Loucy (cell line): Measurements from ENCODE around the gene CPVL.

Experiments used
- EZH2phosphoT487 ChIP-seq: fragments of 200-600 bp; IDR thresholded peaks from 2 replicates; pipeline ENCODE4 v1.6.1; 2018; ENCODE audit warnings: antibody characterized with exemption, mild to moderate bottlenecking, moderate library complexity, borderline replicate concordance
- TF ChIP-seq, protein P1 (sequence below): fragments of 200-600 bp; sonication (generic); conservative IDR thresholded peaks from 2 replicates; pipeline ENCODE4 v1.5.1; 2014; ENCODE audit warnings: mild to moderate bottlenecking, antibody characterized with exemption, low read length

DNA sequence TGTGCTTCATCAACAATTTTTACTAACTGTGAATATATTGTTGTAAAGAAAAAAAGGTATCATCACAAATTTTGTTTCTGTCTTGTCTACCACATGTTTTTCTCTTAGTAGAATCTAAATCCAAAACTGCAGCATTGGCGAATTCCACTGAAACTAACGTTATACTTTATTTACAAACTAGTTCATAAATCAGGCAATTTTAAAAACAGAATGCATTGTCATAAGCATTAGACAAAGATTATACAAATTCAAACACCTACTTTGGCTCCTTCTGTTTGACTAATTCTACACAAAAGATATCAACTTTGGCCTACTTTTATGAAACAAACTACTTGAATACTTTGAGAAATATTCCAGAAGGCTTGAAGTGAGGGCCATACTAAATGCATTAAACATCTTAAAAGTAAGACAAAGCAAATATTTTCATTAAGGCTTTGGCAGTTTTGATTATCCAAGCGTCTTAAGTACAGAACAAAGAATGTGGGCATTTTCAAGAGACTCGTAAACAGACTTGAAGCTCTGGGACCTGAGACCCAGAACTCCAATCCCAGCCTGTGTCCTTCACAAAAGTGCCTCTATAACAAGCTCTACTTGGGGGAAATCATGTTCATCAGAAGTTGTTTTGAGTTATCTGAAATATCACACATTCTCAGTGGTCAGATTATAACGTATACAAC lies 81.0 kb downstream of the CPVL start:
- TF ChIP-seq, protein P1, sequence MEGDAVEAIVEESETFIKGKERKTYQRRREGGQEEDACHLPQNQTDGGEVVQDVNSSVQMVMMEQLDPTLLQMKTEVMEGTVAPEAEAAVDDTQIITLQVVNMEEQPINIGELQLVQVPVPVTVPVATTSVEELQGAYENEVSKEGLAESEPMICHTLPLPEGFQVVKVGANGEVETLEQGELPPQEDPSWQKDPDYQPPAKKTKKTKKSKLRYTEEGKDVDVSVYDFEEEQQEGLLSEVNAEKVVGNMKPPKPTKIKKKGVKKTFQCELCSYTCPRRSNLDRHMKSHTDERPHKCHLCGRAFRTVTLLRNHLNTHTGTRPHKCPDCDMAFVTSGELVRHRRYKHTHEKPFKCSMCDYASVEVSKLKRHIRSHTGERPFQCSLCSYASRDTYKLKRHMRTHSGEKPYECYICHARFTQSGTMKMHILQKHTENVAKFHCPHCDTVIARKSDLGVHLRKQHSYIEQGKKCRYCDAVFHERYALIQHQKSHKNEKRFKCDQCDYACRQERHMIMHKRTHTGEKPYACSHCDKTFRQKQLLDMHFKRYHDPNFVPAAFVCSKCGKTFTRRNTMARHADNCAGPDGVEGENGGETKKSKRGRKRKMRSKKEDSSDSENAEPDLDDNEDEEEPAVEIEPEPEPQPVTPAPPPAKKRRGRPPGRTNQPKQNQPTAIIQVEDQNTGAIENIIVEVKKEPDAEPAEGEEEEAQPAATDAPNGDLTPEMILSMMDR, result no peak
- TF ChIP-seq EZH2phosphoT487, result no peak
